Stimulated activated CD8-positive, alpha-beta memory T cell treated with anti-CD3 and anti-CD28 coated beads, Interleukin-12 subunit alpha, Interleukin-12 subunit beta, amount 100 ng/mL, for 1 hour (primary cell): ENCODE measurements around the gene PPP1R18.
"Not testable (repeated sequence)": the region's sequence is repeated elsewhere in the genome, so short reads cannot be mapped to it uniquely, and the experiment has no call there.

ENCODE experiments used
- DNase-seq: peaks from one replicate; pipeline ENCODE4 v3.0.0-alpha.2; 2020; ENCODE audit warnings: low read depth

PPP1R18 gene

DNA sequence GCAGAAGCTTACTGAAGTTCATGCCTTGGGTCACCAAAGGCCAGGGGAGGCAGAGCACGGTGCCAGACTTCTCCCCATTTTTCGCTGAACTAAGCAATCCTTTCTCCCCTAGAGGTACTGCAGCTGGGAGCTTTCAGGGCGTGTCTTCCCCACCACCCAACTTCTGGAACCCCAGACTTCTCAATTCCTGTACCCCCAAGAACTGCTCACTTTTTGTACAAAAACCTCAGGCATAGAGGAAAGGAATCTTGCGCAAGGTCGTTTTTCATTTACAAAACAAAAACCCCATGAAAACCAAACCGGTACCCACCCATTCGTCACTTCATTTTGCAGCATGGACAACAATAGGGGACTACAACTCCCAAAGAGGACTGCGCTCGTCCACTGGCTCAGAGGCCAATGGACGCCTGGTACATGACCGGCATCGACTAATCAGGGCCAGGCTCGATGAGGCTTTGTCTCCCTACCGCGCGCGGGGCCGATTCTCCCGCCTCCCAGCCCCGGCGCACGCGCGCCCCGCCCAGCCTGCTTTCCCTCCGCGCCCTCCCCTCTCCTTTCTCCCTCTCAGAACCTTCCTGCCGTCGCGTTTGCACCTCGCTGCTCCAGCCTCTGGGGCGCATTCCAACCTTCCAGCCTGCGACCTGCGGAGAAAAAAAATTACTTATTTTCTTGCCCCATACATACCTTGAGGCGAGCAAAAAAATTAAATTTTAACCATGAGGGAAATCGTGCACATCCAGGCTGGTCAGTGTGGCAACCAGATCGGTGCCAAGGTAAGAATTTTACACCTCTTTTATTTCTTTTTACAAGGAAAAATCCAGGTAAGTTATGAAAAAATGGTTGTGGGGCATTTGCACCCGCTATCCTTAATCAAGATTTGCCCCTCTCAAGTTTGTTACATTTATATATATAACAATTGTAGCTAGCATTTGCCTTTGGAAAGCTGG is 33.6 kb upstream of the PPP1R18 start, which contains the start of gene TUBB:
Gene TUBB, plus strand, starts transcription at position 562 of the 947 bp plus-strand sequence. Its CDS starts 155 bp downstream, at position 717.
- peak; percentile 90 for DNase-seq

- no peak for DNase-seq
Observed at GRCh38 chr6:30719356-30719755, 32.9 kb upstream of the PPP1R18 start.

- not testable (repeated sequence) for DNase-seq
Observed at GRCh38 chr6:30717845-30718720, 31.6 kb upstream of the PPP1R18 start.

GRCh38 chr6:30717129-30717844 is 30.8 kb upstream of the PPP1R18 start, which contains the start of gene MDC1:
Gene MDC1, minus strand, starts transcription at chr6:30717281. Its CDS starts 2,106 bp downstream, at chr6:30715175.
- DNase-seq = peak; percentile 97

- no peak for DNase-seq
Observed at GRCh38 chr6:30716879-30717128, 30.4 kb upstream of the PPP1R18 start.

DNA sequence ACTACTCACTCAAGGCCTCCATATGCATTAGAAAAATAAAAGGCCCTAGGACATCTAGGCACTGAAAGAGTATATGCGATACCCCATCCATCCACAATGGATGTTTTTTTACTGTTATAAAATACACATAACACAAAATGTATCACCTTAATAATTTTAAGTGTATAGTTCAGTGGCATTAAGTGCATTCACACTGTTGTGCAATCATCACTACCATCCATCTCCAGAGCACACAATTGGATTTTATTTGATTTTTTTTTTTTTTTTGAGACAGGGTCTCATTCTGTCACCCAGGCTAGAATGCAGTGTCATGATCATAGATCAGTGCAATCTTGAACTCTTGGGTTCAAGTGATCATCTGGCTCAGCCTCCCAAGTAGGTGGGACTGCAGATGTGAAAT is 27.8 kb upstream of the PPP1R18 start:
- no peak for DNase-seq

DNA sequence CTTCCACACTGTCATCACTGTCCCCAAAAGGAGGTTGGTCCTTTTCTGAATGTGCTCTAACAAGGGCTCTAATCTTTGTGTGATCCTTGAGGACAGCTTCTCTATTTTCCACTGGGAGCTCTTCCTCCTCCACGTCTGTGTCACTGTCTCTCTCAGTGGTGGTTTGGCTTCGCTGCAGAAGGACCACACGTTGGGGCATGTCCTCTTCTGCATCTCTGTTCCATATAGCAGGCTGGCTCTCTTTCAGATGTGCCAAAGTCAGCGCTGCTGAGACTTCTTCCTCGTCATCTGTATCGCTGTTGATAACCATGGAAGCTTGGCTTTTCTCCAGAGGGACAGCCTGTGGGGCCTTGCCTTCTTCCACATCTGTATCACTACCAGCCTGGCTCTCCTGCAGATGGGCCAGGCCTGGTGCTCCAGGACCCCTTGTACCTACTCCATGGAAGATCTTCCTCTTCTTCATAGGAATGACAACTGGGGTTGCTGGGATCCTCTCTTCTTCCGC is 26.0 kb upstream of the PPP1R18 start:
- DNase-seq = no peak

GRCh38 chr6:30711758-30712380 is 25.4 kb upstream of the PPP1R18 start:
- DNase-seq = no peak

GRCh38 chr6:30709101-30709868 is 22.8 kb upstream of the PPP1R18 start:
- no peak for DNase-seq

DNA sequence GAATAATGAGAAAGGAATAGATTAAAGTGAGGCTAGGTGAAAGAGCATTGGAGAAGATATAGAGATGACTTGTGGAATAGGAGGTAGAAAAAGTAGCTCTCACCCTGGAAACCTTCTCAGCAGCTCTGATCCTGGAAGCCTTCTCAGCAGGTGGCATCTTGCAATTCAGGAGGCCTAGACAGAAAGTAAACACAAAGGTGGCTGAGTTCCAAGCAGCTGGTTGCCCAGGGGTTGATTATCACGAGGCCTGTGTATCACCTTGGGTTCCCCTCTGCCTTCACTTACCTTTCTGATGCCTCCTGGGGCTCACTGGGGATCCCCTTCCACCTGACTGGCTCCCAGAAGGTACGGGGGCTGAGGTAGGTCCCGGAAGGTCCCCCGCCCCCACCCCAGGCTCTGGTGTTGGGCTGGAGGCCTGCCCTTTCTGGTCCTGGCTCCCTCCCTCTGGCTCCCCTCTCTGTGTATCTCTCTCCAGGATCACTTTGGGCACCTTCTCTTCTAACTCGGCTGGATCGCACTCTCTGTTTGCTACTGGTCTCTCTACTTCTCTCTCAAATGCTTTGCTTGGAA is 20.9 kb upstream of the PPP1R18 start:
- DNase-seq = no peak

GRCh38 chr6:30705620-30706019 is 19.2 kb upstream of the PPP1R18 start:
- DNase-seq = no peak

DNA sequence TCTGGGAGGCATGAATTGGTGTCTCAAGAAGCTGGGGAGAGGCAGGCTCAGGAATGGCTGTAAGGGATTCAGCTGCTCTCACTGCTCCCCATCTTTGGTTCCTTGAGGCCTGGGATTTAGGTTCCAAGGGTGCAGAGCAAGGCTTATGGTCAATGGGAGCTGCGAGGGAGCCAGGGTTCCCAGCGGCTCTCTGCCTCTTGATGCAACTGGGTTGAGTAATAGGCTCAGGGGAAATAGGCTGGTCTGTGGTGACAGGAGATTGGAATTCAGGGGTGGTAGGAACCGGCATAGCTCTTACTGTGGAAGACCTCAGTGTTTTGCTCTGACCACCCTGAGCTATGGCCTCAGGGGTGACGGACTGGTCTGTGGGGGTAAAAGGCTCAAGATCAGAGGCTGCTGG is 17.4 kb upstream of the PPP1R18 start:
- no peak for DNase-seq

- DNase-seq = no peak
Observed at GRCh38 chr6:30703011-30703410, 16.6 kb upstream of the PPP1R18 start.

GRCh38 chr6:30700340-30700739 is 13.9 kb upstream of the PPP1R18 start:
- no peak for DNase-seq

GRCh38 chr6:30696432-30696831 is 10.0 kb upstream of the PPP1R18 start:
- DNase-seq = no peak

GRCh38 chr6:30691208-30691847 is 4.9 kb upstream of the PPP1R18 start:
- DNase-seq = no peak

GRCh38 chr6:30690403-30691207 is 4.2 kb upstream of the PPP1R18 start, which contains the start of gene NRM:
Gene NRM, minus strand, starts transcription at chr6:30690984. Its CDS starts 10 bp downstream, at chr6:30690974.
- DNase-seq = peak; percentile 47

- no peak for DNase-seq
Observed at GRCh38 chr6:30689985-30690384, 3.5 kb upstream of the PPP1R18 start.
